LNCAP (cell line): ENCODE results near the gene GSTA2.

Experiments used
- CTCF ChIP-seq: fragments of 450-650 bp; IDR thresholded peaks from 2 replicates; pipeline ENCODE4 v1.5.1; 2017; ENCODE audit warnings: mild to moderate bottlenecking

Gene GSTA2

GRCh38 chr6:52734072-52734471 is 29.2 kb downstream of the GSTA2 start:
- TF ChIP-seq CTCF: no peak

GRCh38 chr6:52733172-52733571 is 30.1 kb downstream of the GSTA2 start:
- no peak for TF ChIP-seq CTCF

- no peak for TF ChIP-seq CTCF
Observed at GRCh38 chr6:52731719-52732118, 31.6 kb downstream of the GSTA2 start.

GRCh38 chr6:52729576-52729975 is 33.7 kb downstream of the GSTA2 start:
- no peak for TF ChIP-seq CTCF

- no peak for TF ChIP-seq CTCF
Observed at GRCh38 chr6:52728394-52728793, 34.9 kb downstream of the GSTA2 start.

- no peak for TF ChIP-seq CTCF
Observed at GRCh38 chr6:52727908-52728307, 35.4 kb downstream of the GSTA2 start.

- no peak for TF ChIP-seq CTCF
Observed at GRCh38 chr6:52726741-52727535, 36.3 kb downstream of the GSTA2 start.

- TF ChIP-seq CTCF: no peak
Observed at GRCh38 chr6:52726193-52726542, 37.1 kb downstream of the GSTA2 start.
